ENCODE results near the gene GPR108. TPM values are rescaled to one million over a fixed set of nuclear protein-coding genes. Genes with fewer than 3 reads are reported as not detected.

Gene GPR108
- total RNA-seq, 1 donor from 2014 or later, result 58.2 TPM

DNA sequence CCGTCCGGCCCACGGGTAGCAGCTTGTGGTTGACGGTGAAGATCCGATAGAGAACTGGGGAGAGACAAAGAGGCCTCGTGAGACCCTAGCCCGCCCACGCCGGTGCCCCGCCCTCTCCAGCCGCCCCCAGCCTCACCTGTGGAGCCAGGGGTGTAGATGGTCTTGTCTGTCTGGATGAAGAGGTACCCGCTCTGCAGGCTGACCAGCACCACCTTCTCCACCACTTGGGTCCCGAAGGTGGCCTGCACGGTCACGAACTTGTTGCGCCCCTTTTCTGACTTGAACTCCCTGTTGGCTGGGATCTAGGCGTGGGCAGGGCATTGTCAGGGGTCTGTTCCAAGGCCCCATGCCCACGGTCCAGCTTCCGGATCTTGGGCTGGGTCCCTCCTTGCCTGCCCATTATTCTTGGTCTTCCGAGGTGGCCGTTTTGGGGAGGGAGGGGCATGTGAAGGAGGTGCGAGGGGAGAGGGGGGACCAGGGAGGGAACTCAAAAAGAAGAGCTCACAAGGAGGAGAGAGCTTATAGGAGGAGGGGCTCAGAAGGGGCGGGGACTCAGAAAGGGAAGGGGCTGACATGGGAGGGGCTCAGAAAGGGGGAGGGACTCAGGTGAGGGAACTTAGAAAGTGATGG lies 19.2 kb downstream of the GPR108 start:
- TF ChIP-seq, protein P1, sequence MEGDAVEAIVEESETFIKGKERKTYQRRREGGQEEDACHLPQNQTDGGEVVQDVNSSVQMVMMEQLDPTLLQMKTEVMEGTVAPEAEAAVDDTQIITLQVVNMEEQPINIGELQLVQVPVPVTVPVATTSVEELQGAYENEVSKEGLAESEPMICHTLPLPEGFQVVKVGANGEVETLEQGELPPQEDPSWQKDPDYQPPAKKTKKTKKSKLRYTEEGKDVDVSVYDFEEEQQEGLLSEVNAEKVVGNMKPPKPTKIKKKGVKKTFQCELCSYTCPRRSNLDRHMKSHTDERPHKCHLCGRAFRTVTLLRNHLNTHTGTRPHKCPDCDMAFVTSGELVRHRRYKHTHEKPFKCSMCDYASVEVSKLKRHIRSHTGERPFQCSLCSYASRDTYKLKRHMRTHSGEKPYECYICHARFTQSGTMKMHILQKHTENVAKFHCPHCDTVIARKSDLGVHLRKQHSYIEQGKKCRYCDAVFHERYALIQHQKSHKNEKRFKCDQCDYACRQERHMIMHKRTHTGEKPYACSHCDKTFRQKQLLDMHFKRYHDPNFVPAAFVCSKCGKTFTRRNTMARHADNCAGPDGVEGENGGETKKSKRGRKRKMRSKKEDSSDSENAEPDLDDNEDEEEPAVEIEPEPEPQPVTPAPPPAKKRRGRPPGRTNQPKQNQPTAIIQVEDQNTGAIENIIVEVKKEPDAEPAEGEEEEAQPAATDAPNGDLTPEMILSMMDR (conservative IDR thresholded peaks at IDR 0.05; ENCODE audit: low read depth, low read length), result no peak
- no peak overlapping the region for H3K4me3 ChIP-seq (ENCODE audit: low read depth, low read length)
- no peak for DNase-seq (ENCODE audit: low read depth)

DNA sequence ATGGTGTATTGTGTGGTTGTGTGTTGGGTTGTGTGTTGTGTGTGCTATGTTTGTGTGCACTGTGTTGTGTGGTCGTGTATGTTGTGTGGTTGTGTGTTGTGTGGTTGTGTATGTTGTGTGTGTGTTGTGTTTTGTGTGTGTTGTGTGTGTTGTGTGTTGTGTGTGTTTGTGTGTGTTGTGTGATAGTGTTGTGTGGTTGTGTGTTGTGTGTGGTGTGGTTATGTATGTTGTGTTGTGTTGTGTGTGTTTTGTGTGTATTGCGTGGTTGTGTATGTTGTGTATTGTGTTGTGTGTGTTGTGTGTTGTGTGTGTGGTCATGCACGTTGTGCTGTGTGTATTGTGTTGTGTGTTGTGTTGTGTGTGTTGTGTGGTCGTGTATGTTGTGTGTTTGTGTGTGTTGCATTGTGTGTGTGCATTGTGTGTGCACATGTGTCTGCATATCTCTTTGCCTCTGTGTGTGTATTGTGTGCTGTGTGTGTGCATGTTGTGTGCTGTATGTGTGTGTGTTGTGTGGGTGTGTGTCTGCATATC lies 19.9 kb downstream of the GPR108 start:
- no peak overlapping the region for H3K4me3 ChIP-seq (ENCODE audit: low read depth, low read length)
- TF ChIP-seq, protein P1 (conservative IDR thresholded peaks at IDR 0.05; ENCODE audit: low read depth, low read length), result no peak
- no peak for DNase-seq (ENCODE audit: low read depth)

DNA sequence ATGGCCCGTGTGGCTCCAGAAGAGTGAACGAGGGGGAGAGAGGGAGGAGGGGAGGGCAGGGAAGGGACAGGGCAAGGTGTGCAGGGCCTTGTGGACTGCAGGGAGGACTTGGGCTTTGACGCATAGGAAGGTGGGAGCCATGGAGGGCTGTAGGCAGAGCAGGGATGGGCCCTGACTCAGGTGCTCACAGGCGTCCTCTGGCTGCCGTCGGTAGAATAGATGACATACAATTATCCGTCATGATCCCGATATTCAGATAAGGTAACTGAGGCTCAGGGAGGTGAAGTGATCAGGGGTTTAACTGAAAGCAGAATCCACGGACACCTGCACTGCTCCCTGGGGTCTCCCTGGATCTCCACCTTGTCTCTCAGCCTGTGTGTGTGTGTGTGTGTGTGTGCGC lies 20.3 kb downstream of the GPR108 start:
- TF ChIP-seq, protein P1 (conservative IDR thresholded peaks at IDR 0.05; ENCODE audit: low read depth, low read length), result peak; percentile 12
- DNase-seq (ENCODE audit: low read depth), result no peak
- no peak overlapping the region for H3K4me3 ChIP-seq (ENCODE audit: low read depth, low read length)

DNA sequence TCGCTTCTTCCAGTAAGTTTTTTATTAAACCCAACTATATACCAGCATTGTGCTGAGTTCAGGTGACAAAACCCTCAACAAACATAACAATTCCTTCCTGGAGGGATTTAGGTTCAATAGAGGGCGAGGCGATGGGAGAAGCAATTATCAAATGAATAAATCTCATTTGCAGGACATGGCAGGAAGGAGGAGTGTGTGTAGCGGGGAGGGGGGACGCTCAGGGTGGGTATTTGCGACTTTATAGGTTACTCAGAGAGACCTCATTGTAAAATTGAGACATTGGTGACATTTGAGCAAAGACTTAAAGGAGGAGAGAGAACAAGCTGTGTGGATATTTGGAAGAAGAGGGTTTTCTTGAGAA lies 20.8 kb downstream of the GPR108 start:
- DNase-seq (ENCODE audit: low read depth), result no peak
- TF ChIP-seq, protein P1 (conservative IDR thresholded peaks at IDR 0.05; ENCODE audit: low read depth, low read length), result no peak
- H3K4me3 ChIP-seq (ENCODE audit: low read depth, low read length), result no peak overlapping the region

DNA sequence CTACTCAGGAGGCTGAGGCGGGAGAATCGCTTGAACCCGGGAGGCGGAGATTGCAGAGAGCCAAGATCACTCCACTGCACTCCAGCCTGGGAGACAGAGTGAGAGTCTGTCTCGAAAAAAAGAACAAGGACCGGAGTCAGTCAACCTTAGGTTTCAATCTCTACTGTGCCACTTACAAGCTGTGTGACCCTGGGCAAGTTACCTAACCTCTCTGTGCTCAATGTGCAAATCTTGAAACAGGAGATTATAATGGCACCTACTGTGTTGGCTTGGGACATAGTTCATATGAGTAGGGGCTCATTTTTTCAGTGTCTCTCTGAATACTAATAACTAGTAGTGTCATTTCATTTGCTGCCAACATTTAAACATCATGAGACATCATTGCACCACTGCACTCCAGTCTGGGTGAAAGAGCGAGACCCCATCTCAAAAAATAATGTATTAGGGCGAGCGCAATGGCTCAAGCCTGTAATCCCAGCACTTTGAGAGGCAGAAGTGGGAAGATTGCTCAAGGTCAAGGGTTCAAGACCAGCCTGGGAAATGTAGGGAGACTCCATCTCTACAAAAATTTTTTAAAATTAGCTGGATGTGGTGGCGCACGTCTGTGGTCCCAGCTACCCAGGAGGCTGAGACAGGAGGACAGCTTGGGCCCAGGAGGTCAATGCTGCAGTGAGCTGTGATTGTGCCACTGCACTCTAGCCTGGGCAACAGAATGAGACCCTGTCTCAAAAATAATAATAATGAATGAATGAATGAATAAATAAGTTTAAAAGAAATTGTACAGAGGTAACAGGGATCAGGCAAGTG lies 22.4 kb downstream of the GPR108 start:
- H3K4me3 ChIP-seq (ENCODE audit: low read depth, low read length), result no peak overlapping the region
- no peak for DNase-seq (ENCODE audit: low read depth)
- TF ChIP-seq, protein P1 (conservative IDR thresholded peaks at IDR 0.05; ENCODE audit: low read depth, low read length), result no peak

DNA sequence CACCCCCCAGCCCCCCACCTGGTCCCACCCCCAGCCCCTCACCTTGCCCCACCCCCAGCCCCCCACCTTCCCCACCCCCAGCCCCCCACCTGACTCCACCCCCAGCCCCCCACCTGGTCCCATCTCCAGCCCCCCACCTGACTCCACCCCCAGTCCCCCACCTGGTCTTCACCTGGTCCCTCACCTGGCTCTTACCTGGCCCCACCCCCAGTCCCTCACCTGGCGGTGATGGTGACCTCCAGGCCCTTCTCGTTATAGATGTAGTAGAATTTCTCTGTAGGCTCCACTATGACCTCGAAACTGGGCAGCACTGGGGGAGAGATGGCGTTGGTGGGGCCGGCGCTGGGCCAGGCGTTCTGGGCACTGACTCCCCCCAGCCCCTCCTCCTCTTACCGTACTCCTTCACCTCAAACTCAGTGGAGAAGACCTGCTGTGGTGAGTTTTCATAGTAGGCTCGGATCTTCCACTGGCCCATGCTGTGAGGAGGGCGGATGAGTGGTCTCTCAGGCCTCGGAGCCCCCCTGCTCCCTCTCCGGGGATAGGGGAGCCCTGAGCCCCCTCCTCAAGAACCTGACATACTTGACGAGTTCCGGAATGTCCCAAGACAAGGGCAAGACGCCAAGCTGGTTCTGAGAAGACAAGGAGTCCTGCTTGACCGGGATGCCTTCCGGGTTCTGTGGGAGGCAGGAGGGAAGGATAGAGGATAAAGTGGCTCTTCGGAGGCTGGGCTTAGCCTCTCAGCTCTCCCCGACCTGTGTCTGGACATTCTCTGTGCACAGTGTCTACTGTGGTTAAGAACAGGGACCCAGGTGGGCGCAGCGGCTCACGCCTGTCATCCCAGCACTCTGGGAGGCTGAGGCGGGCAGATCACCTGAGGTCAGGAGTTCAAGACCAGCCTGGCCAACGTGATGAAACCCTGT lies 23.3 kb downstream of the GPR108 start:
- no peak for DNase-seq (ENCODE audit: low read depth)
- TF ChIP-seq, protein P1 (conservative IDR thresholded peaks at IDR 0.05; ENCODE audit: low read depth, low read length), result no peak
- H3K4me3 ChIP-seq (ENCODE audit: low read depth, low read length), result no peak overlapping the region
